Measurements from ENCODE around the gene AKT2.

Gene AKT2

DNA sequence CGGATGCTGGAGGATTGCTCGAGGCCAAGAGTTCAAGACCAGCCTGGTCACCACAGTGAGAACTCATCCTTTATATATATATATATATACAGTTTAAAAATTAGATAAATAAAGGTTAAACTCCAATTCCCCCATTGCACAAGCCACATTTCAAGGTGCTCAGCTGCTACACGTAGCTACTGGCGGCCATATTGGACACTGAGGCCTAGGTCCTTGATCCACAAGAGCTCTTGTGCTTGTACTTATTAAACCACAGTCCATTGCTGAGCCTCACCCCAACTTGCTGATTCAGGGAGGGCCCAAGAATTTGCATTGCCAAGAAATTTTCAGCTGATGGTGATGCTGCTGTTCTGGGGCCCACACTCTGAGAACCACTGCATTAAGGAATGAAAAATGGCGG is 76.5 kb downstream of the AKT2 start:
- H3K27me3 ChIP-seq (replicated peaks; ENCODE audit: control insufficient read depth, insufficient read depth, low read length), result no peaks in the 10 kb centered on the region
- no peak for DNase-seq (ENCODE audit: extremely low read depth, insufficient read length)
- no peak overlapping the region for H3K4me3 ChIP-seq (replicated peaks; ENCODE audit: low read depth, low read length)
- TF ChIP-seq CTCF (IDR thresholded peaks at IDR 0.05; ENCODE audit: insufficient read depth, low read length, poor library complexity, severe bottlenecking), result no peak
- peaks cover 3% of the 10 kb centered on the region for H3K36me3 ChIP-seq (ENCODE audit: control insufficient read depth, insufficient read depth, low read length)

DNA sequence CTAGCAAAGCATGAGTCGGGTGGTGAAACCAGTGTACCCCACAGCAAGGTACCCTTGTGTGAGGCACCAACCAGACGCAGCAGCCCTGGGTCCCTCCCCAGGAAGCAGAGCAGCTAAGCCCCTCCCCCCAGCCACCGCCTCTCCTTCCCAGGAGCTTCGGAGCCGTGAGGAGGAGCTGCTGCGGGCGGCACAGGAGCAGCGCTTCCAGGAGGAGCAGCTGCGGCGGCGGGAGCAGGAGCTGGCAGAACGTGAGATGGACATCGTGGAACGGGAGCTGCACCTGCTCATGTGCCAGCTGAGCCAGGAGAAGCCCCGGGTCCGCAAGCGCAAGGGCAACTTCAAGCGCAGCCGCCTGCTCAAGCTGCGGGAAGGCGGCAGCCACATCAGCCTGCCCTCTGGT is 79.4 kb downstream of the AKT2 start:
- no peaks in the 10 kb centered on the region for H3K27me3 ChIP-seq (replicated peaks; ENCODE audit: control insufficient read depth, insufficient read depth, low read length)
- no peak for DNase-seq (ENCODE audit: extremely low read depth, insufficient read length)
- H3K4me3 ChIP-seq (replicated peaks; ENCODE audit: low read depth, low read length), result no peak overlapping the region
- TF ChIP-seq CTCF (IDR thresholded peaks at IDR 0.05; ENCODE audit: insufficient read depth, low read length, poor library complexity, severe bottlenecking), result no peak
- H3K36me3 ChIP-seq (ENCODE audit: control insufficient read depth, insufficient read depth, low read length), result peaks cover 7% of the 10 kb centered on the region

GRCh38 chr19:40204381-40204780 is 80.8 kb downstream of the AKT2 start:
- DNase-seq (ENCODE audit: extremely low read depth, insufficient read length), result no peak
- no peak for TF ChIP-seq CTCF (IDR thresholded peaks at IDR 0.05; ENCODE audit: insufficient read depth, low read length, poor library complexity, severe bottlenecking)
- no peak overlapping the region for H3K4me3 ChIP-seq (replicated peaks; ENCODE audit: low read depth, low read length)

GRCh38 chr19:40200341-40201099 is 84.6 kb downstream of the AKT2 start:
- no peaks in the 10 kb centered on the region for H3K27me3 ChIP-seq (replicated peaks; ENCODE audit: control insufficient read depth, insufficient read depth, low read length)
- DNase-seq (ENCODE audit: extremely low read depth, insufficient read length), result no peak
- no peak for TF ChIP-seq CTCF (IDR thresholded peaks at IDR 0.05; ENCODE audit: insufficient read depth, low read length, poor library complexity, severe bottlenecking)
- H3K4me3 ChIP-seq (replicated peaks; ENCODE audit: low read depth, low read length), result no peak overlapping the region
- H3K36me3 ChIP-seq (ENCODE audit: control insufficient read depth, insufficient read depth, low read length), result peaks cover 5% of the 10 kb centered on the region

More at GRCh38 chr19:40204381-40204780, 80.8 kb downstream of the AKT2 start:
- peaks cover 7% of the 10 kb centered on the region for H3K36me3 ChIP-seq (ENCODE audit: control insufficient read depth, insufficient read depth, low read length)
- no peaks in the 10 kb centered on the region for H3K27me3 ChIP-seq (replicated peaks; ENCODE audit: control insufficient read depth, insufficient read depth, low read length)

- Histone ChIP-seq H3K27me3 (replicated peaks; ENCODE audit: control insufficient read depth, insufficient read depth, low read length) (no peaks in the 10 kb centered on the region), H3K36me3 (ENCODE audit: control insufficient read depth, insufficient read depth, low read length) (peaks cover 4% of the 10 kb centered on the region), H3K4me3 (replicated peaks; ENCODE audit: low read depth, low read length) (no peak overlapping the region)
- no peak for TF ChIP-seq CTCF (IDR thresholded peaks at IDR 0.05; ENCODE audit: insufficient read depth, low read length, poor library complexity, severe bottlenecking)
- DNase-seq (ENCODE audit: extremely low read depth, insufficient read length), result no peak
Measured at GRCh38 chr19:40198272-40198990, 86.7 kb downstream of the AKT2 start.

Measured in GM06990 (cell line).